Karpas-422 (cell line): ENCODE data around the gene ZNF175. TPM values are rescaled to one million over a fixed set of nuclear protein-coding genes. Genes with fewer than 3 reads are reported as not detected.

Experiments
- DNase-seq: peaks from one replicate; pipeline ENCODE4 v3.0.0-alpha.2; 2015
- H2AFZ ChIP-seq: fragments of 200-600 bp; sonication (generic); 2 replicates; pipeline ENCODE4 v1.6.1; 2014; ENCODE audit warnings: antibody characterized with exemption, low read length, mixed read lengths
- H3K27ac ChIP-seq: fragments of 200-600 bp; sonication (generic); 2 replicates; pipeline ENCODE4 v1.5.1; 2014; ENCODE audit warnings: mild to moderate bottlenecking, low read length, moderate library complexity
- H3K27me3 ChIP-seq: fragments of 200-600 bp; sonication (generic); 2 replicates; pipeline ENCODE4 v1.6.1; 2014; ENCODE audit warnings: low read length, mixed read lengths
- H3K36me3 ChIP-seq: fragments of 200-600 bp; sonication (generic); 2 replicates; pipeline ENCODE4 v1.6.1; 2014; ENCODE audit warnings: low read length, mixed read lengths; ENCODE audit not compliant: insufficient read depth
- H3K4me1 ChIP-seq: fragments of 200-600 bp; sonication (generic); 2 replicates; pipeline ENCODE4 v1.6.1; 2014; ENCODE audit warnings: mild to moderate bottlenecking, low read length, mixed read lengths
- H3K4me2 ChIP-seq: fragments of 200-600 bp; sonication (generic); 2 replicates; pipeline ENCODE4 v1.6.1; 2014; ENCODE audit warnings: low read length, low read depth, mild to moderate bottlenecking; ENCODE audit not compliant: poor library complexity, severe bottlenecking
- H3K4me3 ChIP-seq: fragments of 200-600 bp; sonication (generic); 2 replicates; pipeline ENCODE4 v1.5.1; 2014; ENCODE audit warnings: mild to moderate bottlenecking, antibody characterized with exemption, low read length, mixed read lengths
- H3K79me2 ChIP-seq: fragments of 200-600 bp; sonication (generic); 2 replicates; pipeline ENCODE4 v1.6.1; 2014; ENCODE audit warnings: mild to moderate bottlenecking, low read length, mixed read lengths
- H3K9ac ChIP-seq: fragments of 200-600 bp; sonication (generic); 2 replicates; pipeline ENCODE4 v1.6.0; 2014; ENCODE audit warnings: low read length
- H3K9me2 ChIP-seq: fragments of 200-600 bp; sonication (generic), shearing (Covaris generic); replicated peaks from 2 replicates; pipeline ENCODE4 v1.6.0; 2014; ENCODE audit warnings: mild to moderate bottlenecking, low read length, moderate library complexity; ENCODE audit not compliant: insufficient read depth
- H3K9me3 ChIP-seq: fragments of 300-700, 200-600 bp; sonication (generic); 2 replicates; pipeline ENCODE4 v1.6.1; 2014; ENCODE audit warnings: low read length, mixed read lengths
- H4K20me1 ChIP-seq: fragments of 200-600 bp; sonication (generic); 2 replicates; pipeline ENCODE4 v1.6.1; 2014; ENCODE audit warnings: mild to moderate bottlenecking, antibody characterized with exemption, low read length, low read depth; ENCODE audit not compliant: insufficient read depth
- total RNA-seq: library from RNA; depleted of rRNA; stranded (reverse); fragments of >200 nt; shearing (Covaris generic); gene quantifications from 2 replicates; pipeline ENCODE4 v1.2.3, GENCODE V29; 2014; ENCODE audit warnings: low replicate concordance; rRNA removed

ZNF175 gene
- 8.9 and 17.6 TPM in 2 replicates for total RNA-seq

DNA sequence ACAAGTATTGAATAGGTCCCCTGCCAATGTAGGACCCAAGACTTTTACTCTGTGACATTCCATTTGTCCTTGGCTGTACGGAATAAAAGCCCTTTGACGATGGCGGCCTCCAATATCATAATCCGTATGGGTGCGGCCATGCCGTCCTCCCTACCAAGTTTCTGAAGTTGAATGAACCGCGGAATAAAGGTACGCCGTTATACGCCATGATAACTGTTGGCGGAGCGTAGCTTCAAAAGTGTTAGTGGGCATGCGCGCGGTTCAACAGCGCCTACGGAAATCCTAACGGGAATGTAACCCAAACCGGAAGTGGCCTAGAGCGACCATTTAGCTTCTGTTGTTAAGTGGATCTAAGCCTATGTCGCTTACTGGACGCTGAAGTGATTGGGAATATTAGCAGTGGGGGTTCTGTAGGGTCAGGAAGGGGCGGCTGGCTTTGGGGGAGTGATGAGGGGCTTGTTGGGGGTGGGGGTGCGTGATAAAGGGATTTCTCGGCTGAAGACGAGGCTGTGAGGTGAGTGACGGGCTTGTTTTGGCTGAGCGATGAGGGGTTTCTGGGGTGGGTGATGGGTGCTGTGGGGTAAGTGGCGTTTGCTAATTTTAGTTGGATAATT, at the start of gene ZNF175:
ZNF175 (plus strand) TSS at position 322 of the 614 bp plus-strand sequence. CDS start 2,047 bp downstream, outside the sequence.
- peaks cover 27% of the 10 kb centered on the region for H3K36me3 ChIP-seq
- H3K4me1 ChIP-seq, result peaks cover 22% of the 10 kb centered on the region
- no peaks in the 10 kb centered on the region for H3K9me3 ChIP-seq
- peaks cover 4% of the 10 kb centered on the region; the same call in 1 of the 2 replicates for H3K9me2 ChIP-seq
- peak within 1 kb of the TSS; percentile 80 for H2AFZ ChIP-seq
- H3K27ac ChIP-seq, result no peak within 1 kb of the TSS
- DNase-seq, result peak; percentile 99
- peak within 1 kb of the TSS; percentile 97 for H3K4me2 ChIP-seq
- peaks cover 43% of the 10 kb centered on the region for H3K79me2 ChIP-seq
- H3K27me3 ChIP-seq, result no peaks in the 10 kb centered on the region
- H3K4me3 ChIP-seq, result peak within 1 kb of the TSS; percentile 93
- H3K9ac ChIP-seq, result peak within 1 kb of the TSS; percentile 80
- no peaks in the 10 kb centered on the region for H4K20me1 ChIP-seq

DNA sequence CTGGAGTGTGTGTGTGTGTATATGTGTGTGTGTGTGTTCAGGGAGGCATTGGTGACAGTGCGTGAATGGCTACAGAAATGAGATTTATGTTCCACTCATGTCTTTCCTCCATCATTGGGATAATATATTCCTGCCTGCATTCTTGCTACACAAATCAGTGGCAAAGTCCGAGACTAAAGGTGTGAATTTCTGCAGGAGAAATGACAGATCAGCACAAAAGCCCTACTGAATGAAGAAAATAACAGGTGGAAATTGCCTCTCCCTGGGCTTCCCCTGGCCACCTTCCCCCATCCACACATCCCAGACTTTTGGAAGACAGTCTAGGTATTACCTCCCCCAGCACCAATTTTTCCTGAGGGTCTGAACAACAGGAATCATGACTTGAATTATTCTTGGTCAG, 49.7 kb upstream of the ZNF175 start:
- H3K4me1 ChIP-seq, result no peaks in the 10 kb centered on the region
- no peak overlapping the region for H3K4me3 ChIP-seq
- no peak overlapping the region for H3K27ac ChIP-seq
- H3K36me3 ChIP-seq, result no peaks in the 10 kb centered on the region
- DNase-seq, result no peak
- H3K9ac ChIP-seq, result no peak overlapping the region
- no peaks in the 10 kb centered on the region for H4K20me1 ChIP-seq
- H3K79me2 ChIP-seq, result no peaks in the 10 kb centered on the region
- no peak overlapping the region for H2AFZ ChIP-seq
- no peaks in the 10 kb centered on the region for H3K27me3 ChIP-seq
- no peak overlapping the region for H3K4me2 ChIP-seq
- H3K9me3 ChIP-seq, result no peaks in the 10 kb centered on the region
- no peaks in the 10 kb centered on the region for H3K9me2 ChIP-seq

DNA sequence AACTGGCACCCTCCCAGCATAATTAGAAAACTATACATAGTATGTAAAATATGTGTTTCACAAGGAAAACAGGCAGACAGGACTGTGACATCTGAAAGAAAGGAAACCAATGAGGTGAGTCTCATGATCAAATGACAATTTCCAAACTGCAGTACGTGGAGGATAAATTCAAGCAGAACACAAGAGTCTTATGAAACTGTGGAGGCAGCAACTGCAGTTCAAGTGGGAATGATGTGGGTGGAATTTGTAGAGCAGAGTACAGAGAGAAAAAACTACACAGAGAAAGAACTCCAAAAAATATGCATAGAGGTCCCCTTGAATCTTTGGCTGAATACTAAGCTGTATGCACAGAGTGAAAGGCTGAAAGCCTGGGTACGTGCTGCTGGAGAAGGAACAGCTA, 49.3 kb upstream of the ZNF175 start:
- no peak for DNase-seq
- H3K27ac ChIP-seq, result no peak overlapping the region
- H3K27me3 ChIP-seq, result no peaks in the 10 kb centered on the region
- H2AFZ ChIP-seq, result no peak overlapping the region
- no peak overlapping the region for H3K4me2 ChIP-seq
- no peaks in the 10 kb centered on the region for H3K36me3 ChIP-seq
- no peaks in the 10 kb centered on the region for H3K4me1 ChIP-seq
- no peaks in the 10 kb centered on the region for H3K9me3 ChIP-seq
- no peaks in the 10 kb centered on the region for H3K79me2 ChIP-seq
- H4K20me1 ChIP-seq, result no peaks in the 10 kb centered on the region
- no peak overlapping the region for H3K4me3 ChIP-seq
- no peaks in the 10 kb centered on the region for H3K9me2 ChIP-seq
- H3K9ac ChIP-seq, result no peak overlapping the region

DNA sequence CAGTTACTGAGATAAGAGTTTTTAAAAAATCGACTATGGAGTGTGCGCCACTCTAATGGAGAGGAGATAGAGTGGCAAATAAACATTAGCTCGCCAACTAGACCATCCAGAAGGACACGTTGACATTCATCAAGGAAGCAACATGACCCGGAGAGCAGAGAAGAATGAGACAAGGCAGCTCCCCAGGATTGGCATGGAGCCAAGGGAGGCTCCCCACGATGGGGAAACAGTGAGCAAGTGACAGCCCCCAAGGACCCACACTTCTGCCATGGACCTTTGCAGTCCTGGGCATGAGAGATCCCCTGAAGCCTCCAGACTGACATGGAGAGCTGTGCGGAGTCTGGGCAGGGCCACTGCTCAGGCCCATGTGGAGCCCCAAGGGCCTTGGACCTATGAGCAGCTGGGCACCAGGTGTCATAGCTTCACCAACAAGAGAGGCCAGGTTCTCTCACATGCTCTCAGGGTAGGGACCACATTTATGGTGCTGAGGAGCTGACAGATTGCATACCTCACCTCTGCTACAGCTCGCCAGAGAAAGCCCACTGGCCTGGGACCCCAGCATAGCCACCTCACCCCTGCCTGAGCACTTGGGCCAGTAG, 46.3 kb upstream of the ZNF175 start:
- H3K36me3 ChIP-seq, result no peaks in the 10 kb centered on the region
- H3K9ac ChIP-seq, result no peak overlapping the region
- H4K20me1 ChIP-seq, result no peaks in the 10 kb centered on the region
- H3K4me2 ChIP-seq, result no peak overlapping the region
- H2AFZ ChIP-seq, result no peak overlapping the region
- no peaks in the 10 kb centered on the region for H3K79me2 ChIP-seq
- H3K4me3 ChIP-seq, result no peak overlapping the region
- H3K9me2 ChIP-seq, result no peaks in the 10 kb centered on the region
- no peaks in the 10 kb centered on the region for H3K4me1 ChIP-seq
- no peak for DNase-seq
- H3K27ac ChIP-seq, result no peak overlapping the region
- no peaks in the 10 kb centered on the region for H3K27me3 ChIP-seq
- no peaks in the 10 kb centered on the region for H3K9me3 ChIP-seq

DNA sequence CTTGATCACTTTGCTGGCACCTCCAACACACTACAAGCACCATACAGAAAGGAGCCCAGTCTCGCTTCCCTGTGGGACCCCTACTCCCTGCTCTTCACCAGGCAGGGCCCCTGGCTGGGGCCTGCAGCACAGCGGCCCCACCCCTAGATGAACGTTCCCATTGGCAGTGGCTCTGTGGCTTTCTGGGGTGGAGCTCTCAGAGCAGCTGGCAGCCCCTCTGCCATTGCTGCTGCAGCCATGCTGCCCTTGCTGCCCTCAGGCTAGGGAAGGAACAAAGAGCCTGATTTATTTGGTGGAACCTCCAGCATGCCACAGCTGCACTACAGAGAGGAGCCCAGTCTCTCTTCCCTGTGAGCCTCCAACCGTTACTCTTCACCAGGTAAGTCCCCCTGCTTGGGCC, 45.4 kb upstream of the ZNF175 start:
- H3K36me3 ChIP-seq, result no peaks in the 10 kb centered on the region
- no peak overlapping the region for H3K4me3 ChIP-seq
- H3K27me3 ChIP-seq, result no peaks in the 10 kb centered on the region
- no peaks in the 10 kb centered on the region for H3K9me3 ChIP-seq
- no peak overlapping the region for H3K27ac ChIP-seq
- no peaks in the 10 kb centered on the region for H3K9me2 ChIP-seq
- H3K9ac ChIP-seq, result no peak overlapping the region
- no peak for DNase-seq
- H3K4me1 ChIP-seq, result no peaks in the 10 kb centered on the region
- H2AFZ ChIP-seq, result no peak overlapping the region
- no peaks in the 10 kb centered on the region for H3K79me2 ChIP-seq
- H4K20me1 ChIP-seq, result no peaks in the 10 kb centered on the region
- no peak overlapping the region for H3K4me2 ChIP-seq

DNA sequence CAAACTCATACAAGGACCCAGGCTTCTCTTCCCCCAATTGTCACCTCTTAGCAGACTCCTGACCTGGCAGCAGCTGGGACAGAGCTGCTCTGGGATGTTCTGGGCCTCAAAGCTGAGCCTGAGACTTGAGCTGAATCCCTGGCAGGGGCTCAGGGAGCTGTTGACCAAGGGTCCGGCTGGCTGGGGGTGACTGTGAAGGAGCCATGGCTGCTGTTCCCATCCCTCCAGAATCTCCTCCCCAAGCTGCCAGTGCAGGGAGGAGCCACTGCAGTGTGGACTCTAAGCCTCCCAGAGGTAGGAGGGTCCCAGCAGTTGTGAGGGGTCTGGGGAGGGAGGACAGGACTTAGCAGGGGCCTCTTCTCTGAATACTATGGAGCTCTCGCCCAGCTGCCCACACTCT, 41.8 kb upstream of the ZNF175 start:
- no peaks in the 10 kb centered on the region for H3K4me1 ChIP-seq
- no peak overlapping the region for H2AFZ ChIP-seq
- H3K9me3 ChIP-seq, result no peaks in the 10 kb centered on the region
- H3K4me3 ChIP-seq, result no peak overlapping the region
- no peaks in the 10 kb centered on the region for H3K27me3 ChIP-seq
- H3K36me3 ChIP-seq, result no peaks in the 10 kb centered on the region
- DNase-seq, result no peak
- no peak overlapping the region for H3K27ac ChIP-seq
- H3K9ac ChIP-seq, result no peak overlapping the region
- H3K79me2 ChIP-seq, result no peaks in the 10 kb centered on the region
- no peak overlapping the region for H3K4me2 ChIP-seq
- no peaks in the 10 kb centered on the region for H4K20me1 ChIP-seq
- H3K9me2 ChIP-seq, result no peaks in the 10 kb centered on the region

DNA sequence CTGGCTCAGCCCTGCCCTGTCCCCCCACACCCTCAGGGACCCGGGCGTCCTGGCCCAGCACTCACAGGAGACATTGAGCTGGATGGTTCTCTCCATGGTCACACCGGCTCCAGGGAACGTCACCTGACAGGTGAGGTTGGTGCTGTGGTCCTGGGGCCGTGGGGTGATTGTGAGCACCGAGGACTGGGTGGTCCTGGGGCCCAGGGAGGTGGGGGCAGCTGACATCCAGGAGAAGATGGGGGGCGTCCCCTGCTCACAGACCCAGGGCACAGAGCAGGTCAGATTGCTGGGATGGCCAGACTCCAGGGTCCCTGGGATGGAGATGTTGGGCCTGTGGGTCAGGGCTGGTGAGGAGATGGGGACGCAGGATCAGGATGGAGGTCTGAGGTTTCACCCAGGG, 40.5 kb upstream of the ZNF175 start:
- H3K79me2 ChIP-seq, result no peaks in the 10 kb centered on the region
- no peak overlapping the region for H3K4me3 ChIP-seq
- no peak overlapping the region for H2AFZ ChIP-seq
- DNase-seq, result no peak
- H4K20me1 ChIP-seq, result no peaks in the 10 kb centered on the region
- H3K9me2 ChIP-seq, result no peaks in the 10 kb centered on the region
- no peak overlapping the region for H3K4me2 ChIP-seq
- no peaks in the 10 kb centered on the region for H3K27me3 ChIP-seq
- H3K27ac ChIP-seq, result no peak overlapping the region
- no peak overlapping the region for H3K9ac ChIP-seq
- H3K9me3 ChIP-seq, result no peaks in the 10 kb centered on the region
- no peaks in the 10 kb centered on the region for H3K36me3 ChIP-seq
- no peaks in the 10 kb centered on the region for H3K4me1 ChIP-seq

DNA sequence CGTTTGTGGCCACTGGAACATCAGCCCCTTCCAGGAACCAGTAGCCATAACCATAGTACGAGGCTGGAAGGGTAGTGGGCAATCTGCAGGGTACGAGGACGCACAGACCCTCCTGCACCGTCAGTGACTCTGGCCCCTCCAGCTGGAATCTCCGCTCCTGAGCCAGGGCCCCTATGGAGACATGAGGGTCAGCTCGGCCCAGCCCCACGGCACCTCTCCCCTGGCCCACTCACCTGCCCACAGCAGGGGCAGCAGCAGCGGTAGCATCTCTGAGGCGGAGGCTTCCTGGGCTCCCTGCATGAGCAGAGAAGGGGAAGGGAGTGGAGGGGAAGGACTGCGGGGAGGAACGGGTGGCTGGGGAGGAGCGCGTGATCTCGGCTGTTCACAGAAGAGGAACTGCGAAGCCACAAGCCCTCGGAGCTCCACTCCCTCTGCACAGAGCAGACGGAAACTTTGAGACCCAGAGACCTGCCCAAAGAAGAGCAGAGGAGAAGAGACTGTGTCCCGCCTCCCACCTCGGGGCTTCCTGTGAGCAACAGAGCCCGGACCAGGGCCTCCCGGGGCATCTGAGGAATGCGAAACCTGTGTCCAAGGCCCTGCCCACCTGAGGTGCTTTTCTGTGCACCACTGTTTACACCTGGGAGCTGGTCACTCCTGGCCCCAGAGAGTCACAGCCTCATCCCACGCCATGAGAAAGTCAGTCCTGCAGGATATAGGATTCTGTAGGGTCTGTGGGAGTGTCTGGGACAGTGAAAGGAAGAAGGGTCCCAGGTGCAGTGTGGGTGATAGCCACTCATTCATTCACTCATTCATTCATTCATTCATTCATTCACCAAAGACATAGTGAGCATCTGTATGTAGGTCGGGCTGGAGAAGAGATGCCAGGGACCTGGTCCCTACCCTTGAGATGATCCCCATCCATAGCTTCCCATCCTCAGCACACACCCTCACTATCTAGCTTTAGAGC, 39.5 kb upstream of the ZNF175 start, which contains the start of gene SIGLEC6:
SIGLEC6 (minus strand) TSS at position 322 of the 967 bp plus-strand sequence; CDS start at position 300, 22 bp downstream.
- no peak within 1 kb of the TSS for H3K4me2 ChIP-seq
- no peaks in the 10 kb centered on the region for H3K9me3 ChIP-seq
- no peak within 1 kb of the TSS for H3K4me3 ChIP-seq
- H2AFZ ChIP-seq, result no peak within 1 kb of the TSS
- H3K9ac ChIP-seq, result no peak within 1 kb of the TSS
- H3K79me2 ChIP-seq, result no peaks in the 10 kb centered on the region
- peak; percentile 56 for DNase-seq
- H4K20me1 ChIP-seq, result no peaks in the 10 kb centered on the region
- no peak within 1 kb of the TSS for H3K27ac ChIP-seq
- H3K9me2 ChIP-seq, result no peaks in the 10 kb centered on the region
- no peaks in the 10 kb centered on the region for H3K4me1 ChIP-seq
- no peaks in the 10 kb centered on the region for H3K27me3 ChIP-seq
- no peaks in the 10 kb centered on the region for H3K36me3 ChIP-seq
